HEK293 (cell line): ENCODE data around the gene IGFBP5.

ENCODE experiments used
- CTCF ChIA-PET: fragments of 350-600 bp; formaldehyde crosslinking; extraction: SDS; loops from one replicate; lab custom pipeline; 2021; ENCODE audit warnings: antibody characterized with exemption; lab: Yijun Ruan, JAX
- POLR2A ChIA-PET: fragments of 300-600 bp; formaldehyde crosslinking; extraction: SDS; loops from one replicate; lab custom pipeline; 2020; ENCODE audit warnings: antibody characterized with exemption, inconsistent platforms; lab: Yijun Ruan, JAX
- H3K27ac ChIP-seq: fragments of 200-500 bp; sonication (Bioruptor generic); 2 replicates; pipeline ENCODE4 v1.5.1; 2014; ENCODE audit warnings: low read depth, low read length, control low read depth, inconsistent platforms; ENCODE audit errors: extremely low read depth
- H3K36me3 ChIP-seq, 2 experiments: fragments of 200-500 bp in 1 of 2; sonication (Bioruptor generic) in 1 of 2; 1 replicate in 1 of 2; 2 replicates in 1 of 2; pipeline ENCODE4 v1.5.1; 2014 to 2017; ENCODE audit warnings: inconsistent platforms in 2 of 2, low read length in 2 of 2; ENCODE audit not compliant: control insufficient read depth in 2 of 2, insufficient read depth in 1 of 2
- H3K4me1 ChIP-seq: fragments of 200-500 bp; sonication (Bioruptor generic); 2 replicates; pipeline ENCODE4 v1.5.1; 2014; ENCODE audit warnings: mild to moderate bottlenecking, low read length, inconsistent platforms; ENCODE audit not compliant: control insufficient read depth, insufficient read depth
- H3K4me3 ChIP-seq: 2 replicates; pipeline ENCODE4 v1.5.1; 2011; ENCODE audit warnings: low read depth, mild to moderate bottlenecking, control low read depth, low read length, moderate library complexity
- H3K9me3 ChIP-seq: fragments of 200-500 bp; sonication (Bioruptor generic); 2 replicates; pipeline ENCODE4 v1.5.1; 2014; ENCODE audit warnings: low read depth, low read length, inconsistent platforms; ENCODE audit not compliant: control insufficient read depth, insufficient read depth
- AEBP2 ChIP-seq: fragments of 450-650 bp; formaldehyde crosslinking; IDR thresholded peaks from 2 replicates; pipeline ENCODE4 v1.5.1; 2016; ENCODE audit warnings: missing biosample characterization, missing genetic modification characterization, borderline replicate concordance
- BCL11B ChIP-seq: fragments of 450-650 bp; formaldehyde crosslinking; IDR thresholded peaks from 2 replicates; pipeline ENCODE4 v1.5.1; 2016; ENCODE audit warnings: low read depth, missing biosample characterization, missing genetic modification characterization
- GLI2 ChIP-seq: fragments of 450-650 bp; formaldehyde crosslinking; IDR thresholded peaks from 2 replicates; pipeline ENCODE4; 2017; ENCODE audit warnings: missing biosample characterization, missing genetic modification characterization, low read depth, borderline replicate concordance
- GLI4 ChIP-seq: fragments of 450-650 bp; formaldehyde crosslinking; IDR thresholded peaks from 2 replicates; pipeline ENCODE4 v1.5.1; 2016; ENCODE audit warnings: missing biosample characterization, missing genetic modification characterization
- IKZF3 ChIP-seq: fragments of 450-650 bp; IDR thresholded peaks from 2 replicates; pipeline ENCODE4 v1.5.0; 2018; ENCODE audit warnings: missing biosample characterization, mild to moderate bottlenecking, missing genetic modification characterization, moderate library complexity
- KLF1 ChIP-seq: fragments of 450-650 bp; formaldehyde crosslinking; IDR thresholded peaks from 2 replicates; pipeline ENCODE4 v1.5.1; 2016; ENCODE audit warnings: missing biosample characterization, missing genetic modification characterization
- PRDM4 ChIP-seq: fragments of 450-650 bp; formaldehyde crosslinking; IDR thresholded peaks from 2 replicates; pipeline ENCODE4 v1.5.1; 2017; ENCODE audit warnings: missing biosample characterization, missing genetic modification characterization
- SCRT2 ChIP-seq: fragments of 450-650 bp; formaldehyde crosslinking; IDR thresholded peaks from 2 replicates; pipeline ENCODE4 v1.5.1; 2016; ENCODE audit warnings: missing biosample characterization, missing genetic modification characterization
- ZBTB20 ChIP-seq: fragments of 450-650 bp; formaldehyde crosslinking; IDR thresholded peaks from 2 replicates; pipeline ENCODE4 v1.5.1; 2016; ENCODE audit warnings: missing biosample characterization, missing genetic modification characterization
- ZBTB21 ChIP-seq: fragments of 450-650 bp; formaldehyde crosslinking; IDR thresholded peaks from 2 replicates; pipeline ENCODE4 v1.5.1; 2017; ENCODE audit warnings: missing biosample characterization, missing genetic modification characterization
- ZBTB44 ChIP-seq: fragments of 450-650 bp; IDR thresholded peaks from 2 replicates; pipeline ENCODE4 v1.5.1; 2018; ENCODE audit warnings: missing biosample characterization, mild to moderate bottlenecking, missing genetic modification characterization
- ZIC2 ChIP-seq: fragments of 450-650 bp; formaldehyde crosslinking; IDR thresholded peaks from 2 replicates; pipeline ENCODE4 v1.5.1; 2016; ENCODE audit warnings: missing biosample characterization, missing genetic modification characterization
- ZNF112 ChIP-seq: fragments of 450-650 bp; formaldehyde crosslinking; IDR thresholded peaks from 2 replicates; pipeline ENCODE4 v1.5.0; 2017; ENCODE audit warnings: missing biosample characterization, missing genetic modification characterization
- ZNF140 ChIP-seq: fragments of 450-650 bp; formaldehyde crosslinking; IDR thresholded peaks from 2 replicates; pipeline ENCODE4 v1.5.1; 2016; ENCODE audit warnings: missing biosample characterization, missing genetic modification characterization
- ZNF248 ChIP-seq: fragments of 450-650 bp; formaldehyde crosslinking; IDR thresholded peaks from 2 replicates; pipeline ENCODE4 v1.5.1; 2017; ENCODE audit warnings: missing biosample characterization, missing genetic modification characterization
- ZNF311 ChIP-seq: fragments of 450-650 bp; formaldehyde crosslinking; IDR thresholded peaks from 2 replicates; pipeline ENCODE4 v1.5.1; 2017; ENCODE audit warnings: missing biosample characterization, missing genetic modification characterization, borderline replicate concordance
- ZNF350 ChIP-seq: fragments of 450-650 bp; formaldehyde crosslinking; IDR thresholded peaks from 2 replicates; pipeline ENCODE4 v1.5.0; 2017; ENCODE audit warnings: missing biosample characterization, mild to moderate bottlenecking, missing genetic modification characterization
- ZNF391 ChIP-seq: fragments of 450-650 bp; formaldehyde crosslinking; IDR thresholded peaks from 2 replicates; pipeline ENCODE4 v1.5.1; 2016; ENCODE audit warnings: low read depth, missing biosample characterization, missing genetic modification characterization, borderline replicate concordance
- ZNF488 ChIP-seq: fragments of 450-650 bp; formaldehyde crosslinking; IDR thresholded peaks from 2 replicates; pipeline ENCODE4 v1.5.1; 2016; ENCODE audit warnings: missing biosample characterization, missing genetic modification characterization
- ZNF501 ChIP-seq: fragments of 450-650 bp; formaldehyde crosslinking; IDR thresholded peaks from 2 replicates; pipeline ENCODE4 v1.5.1; 2016; ENCODE audit warnings: missing biosample characterization, missing genetic modification characterization
- ZNF529 ChIP-seq: fragments of 450-650 bp; formaldehyde crosslinking; IDR thresholded peaks from 2 replicates; pipeline ENCODE4 v1.5.1; 2017; ENCODE audit warnings: missing genetic modification characterization, missing biosample characterization; ENCODE audit not compliant: insufficient replicate concordance
- ZNF548 ChIP-seq: fragments of 450-650 bp; formaldehyde crosslinking; IDR thresholded peaks from 2 replicates; pipeline ENCODE4 v1.5.1; 2016; ENCODE audit warnings: missing biosample characterization, missing genetic modification characterization
- ZNF654 ChIP-seq: fragments of 450-650 bp; formaldehyde crosslinking; IDR thresholded peaks from 2 replicates; pipeline ENCODE4 v1.5.1; 2016; ENCODE audit warnings: low read depth, missing biosample characterization, missing genetic modification characterization
- ZNF658 ChIP-seq: fragments of 450-650 bp; formaldehyde crosslinking; IDR thresholded peaks from 2 replicates; pipeline ENCODE4; 2016; ENCODE audit warnings: missing biosample characterization, missing genetic modification characterization
- ZNF792 ChIP-seq: fragments of 450-650 bp; formaldehyde crosslinking; IDR thresholded peaks from 2 replicates; pipeline ENCODE4 v1.5.1; 2016; ENCODE audit warnings: missing biosample characterization, missing genetic modification characterization
- ZSCAN5A ChIP-seq: fragments of 450-650 bp; formaldehyde crosslinking; IDR thresholded peaks from 2 replicates; pipeline ENCODE4 v1.5.1; 2016; ENCODE audit warnings: missing biosample characterization, missing genetic modification characterization

The IGFBP5 gene

GRCh38 chr2:216663846-216664245, 31.5 kb downstream of the IGFBP5 start (continued):
- TF ChIP-seq AEBP2 (tag by site-specific recombination), result no peak
- no peak for TF ChIP-seq ZNF792 (tag by site-specific recombination)
- no peak for TF ChIP-seq ZBTB20 (tag by site-specific recombination)
- no peak for TF ChIP-seq ZNF548 (tag by site-specific recombination)
- no peak for TF ChIP-seq GLI2 (tag by site-specific recombination)
- TF ChIP-seq SCRT2 (tag by site-specific recombination), result no peak
- no peak for TF ChIP-seq ZNF350 (tag by site-specific recombination)
- TF ChIP-seq IKZF3 (tag by site-specific recombination), result no peak
- TF ChIP-seq ZSCAN5A, result no peak
- no peak for TF ChIP-seq ZNF391

GRCh38 chr2:216663106-216663505, 32.2 kb downstream of the IGFBP5 start:
- H3K4me1 ChIP-seq, result no peaks in the 10 kb centered on the region
- no peak overlapping the region for H3K4me3 ChIP-seq
- ChIA-PET POLR2A (interaction anchor here (0.6 to 0.8 kb wide), 2 partner anchors 155 to 421 kb away, joined by 3 to 5 read pairs; no protein-coding TSS in a partner anchor), CTCF (interaction anchor here (0.6 to 13.3 kb wide), 5 partner anchors 20 to 1050 kb away, joined by 3 to 376 read pairs (median 3); no protein-coding TSS in a partner anchor)
- H3K27ac ChIP-seq, result no peak overlapping the region
- no peaks in the 10 kb centered on the region for H3K36me3 ChIP-seq
- H3K9me3 ChIP-seq, result no peaks in the 10 kb centered on the region
- TF ChIP-seq ZIC2, result no peak
- TF ChIP-seq ZNF248 (tag by site-specific recombination), result no peak
- no peak for TF ChIP-seq ZNF501 (tag by site-specific recombination)
- TF ChIP-seq ZNF529, result no peak
- TF ChIP-seq ZBTB21 (tag by site-specific recombination), result no peak
- TF ChIP-seq ZNF488 (tag by site-specific recombination), result no peak
- TF ChIP-seq ZNF658, result no peak
- no peak for TF ChIP-seq PRDM4 (tag by site-specific recombination)
- no peak for TF ChIP-seq BCL11B (tag by site-specific recombination)
- TF ChIP-seq GLI4 (tag by site-specific recombination), result no peak
- no peak for TF ChIP-seq ZBTB44
- no peak for TF ChIP-seq KLF1 (tag by site-specific recombination)
- no peak for TF ChIP-seq ZNF140 (tag by site-specific recombination)
- TF ChIP-seq ZNF112 (tag by site-specific recombination), result no peak
- TF ChIP-seq ZNF654 (tag by site-specific recombination), result no peak
- no peak for TF ChIP-seq ZNF311
